SIG-M5 treated with dmso at 0.1 percent for 504 hours (cell line): ENCODE results near the gene TSSK3.
"Not testable (repeated sequence)": the region's sequence is repeated elsewhere in the genome, so short reads cannot be mapped to it uniquely, and the experiment has no call there.

Source experiments
- DNase-seq: peaks from one replicate; lab custom pipeline; 2025; ENCODE audit not compliant: unreplicated experiment; lab: John Stamatoyannopoulos, UW

TSSK3 gene

DNA sequence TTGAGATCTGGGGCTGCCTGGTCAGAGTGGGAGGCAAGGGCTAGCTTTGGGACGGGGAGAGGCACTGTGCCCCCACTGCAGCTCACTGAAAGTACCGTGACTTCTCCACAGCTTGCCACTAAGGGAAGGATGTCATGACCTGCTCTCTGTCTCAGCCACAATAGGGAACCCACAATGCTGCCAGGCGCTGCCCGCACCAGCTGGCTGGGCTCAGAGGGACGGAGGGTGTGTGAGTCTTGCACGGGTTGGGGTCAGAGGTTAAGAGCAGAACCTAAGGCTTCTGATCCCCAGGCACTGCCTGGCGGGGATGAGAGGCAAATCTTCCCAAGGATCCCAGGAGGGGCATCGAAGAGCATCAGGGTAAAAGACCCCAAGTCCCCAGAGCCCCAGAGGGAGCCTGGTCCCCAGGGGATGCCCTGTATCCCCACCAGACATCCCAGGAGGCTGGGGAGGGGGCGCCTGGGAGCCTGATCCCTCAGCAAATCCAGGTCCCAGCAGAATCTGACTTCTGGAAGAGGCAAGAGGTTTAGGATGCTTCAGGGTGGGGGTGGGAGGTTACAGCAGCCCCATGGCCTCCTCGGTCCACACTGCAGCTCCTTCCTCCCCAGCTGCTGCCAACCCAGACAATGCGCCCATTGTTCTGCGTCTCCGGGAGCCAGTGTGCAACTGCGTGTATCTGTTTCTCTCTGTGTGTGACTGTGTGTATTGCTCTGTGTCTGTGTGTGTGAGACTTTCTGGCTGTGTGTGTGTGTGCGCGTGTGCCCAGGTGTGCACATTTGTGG, 24.3 kb upstream of the TSSK3 start:
- peak; percentile 38 for DNase-seq

DNA sequence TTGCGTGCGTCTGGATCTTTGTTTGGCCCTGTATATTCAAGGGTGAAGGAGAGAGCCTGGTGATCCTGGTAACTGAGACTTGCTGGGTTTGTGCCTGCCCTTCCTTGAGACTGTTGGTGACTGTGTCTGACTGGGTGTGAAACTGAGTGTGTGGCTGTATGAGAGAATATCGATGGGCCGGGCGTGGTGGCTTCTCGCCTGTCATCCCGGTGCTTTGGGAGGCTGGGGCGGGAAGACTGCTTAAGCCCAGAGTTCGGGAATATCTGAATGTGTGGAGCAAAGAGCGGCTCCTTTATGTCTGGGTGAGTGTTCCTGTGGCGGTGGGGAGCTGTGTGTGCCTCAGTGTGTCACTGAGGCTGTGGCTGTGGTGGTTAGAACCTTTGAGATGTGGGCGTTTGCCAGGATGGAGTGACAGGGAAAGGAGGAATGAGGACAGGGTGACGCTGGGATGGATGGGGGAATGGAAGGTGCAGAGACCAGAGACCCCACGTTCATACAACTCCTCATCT, 23.6 kb upstream of the TSSK3 start:
- no peak for DNase-seq

DNA sequence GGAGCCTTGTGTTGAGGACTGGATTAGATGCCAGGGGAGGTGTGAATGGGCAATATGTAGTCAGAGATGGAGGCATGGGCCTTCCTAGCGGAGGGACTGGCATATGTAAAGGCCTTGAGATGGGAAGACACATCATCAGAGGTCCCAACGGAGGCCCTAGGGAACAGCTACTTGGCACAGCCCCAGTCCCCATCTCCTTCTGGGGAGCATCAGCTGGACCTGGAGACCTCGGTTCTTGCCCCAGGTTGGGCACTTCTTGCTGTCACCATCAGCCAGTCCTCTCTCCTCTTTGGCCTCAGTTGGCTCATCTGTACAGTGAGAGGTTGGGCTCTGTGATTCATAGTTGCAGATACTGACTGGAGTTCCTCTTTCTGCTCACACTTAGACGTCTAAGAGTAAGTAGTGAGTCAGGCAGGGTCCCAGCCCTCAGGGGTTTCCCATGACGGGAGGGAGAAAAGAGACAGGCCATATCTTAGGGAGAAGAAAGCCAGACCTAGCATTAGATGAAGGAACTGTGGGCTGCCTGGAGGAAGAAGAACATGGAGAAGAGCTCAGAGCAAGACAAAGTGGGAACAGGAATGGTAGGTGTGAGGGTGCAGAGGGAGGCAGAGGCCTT, 22.9 kb upstream of the TSSK3 start:
- DNase-seq, result peak; percentile 88

- no peak for DNase-seq
Observed at GRCh38 chr1:32341186-32341757, 21.1 kb upstream of the TSSK3 start.

DNA sequence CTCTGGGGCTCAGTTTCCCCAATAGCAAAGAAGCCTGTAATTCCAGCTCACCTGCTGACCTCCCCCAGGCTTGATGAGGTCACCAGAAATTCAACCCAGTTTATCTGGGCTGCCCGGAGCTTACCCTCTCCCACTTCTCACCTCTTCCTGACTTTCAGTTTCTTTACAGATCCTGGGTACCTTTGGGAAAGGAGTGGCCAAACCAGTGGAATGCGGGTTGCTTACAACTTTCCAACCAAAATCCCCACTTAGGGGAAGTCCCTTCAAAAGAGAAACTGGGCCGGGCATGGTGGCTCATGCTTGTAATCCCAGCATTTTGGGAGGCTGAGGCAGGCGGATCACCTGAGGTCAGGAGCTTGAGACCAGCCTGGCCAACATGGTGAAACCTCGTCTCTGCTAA, 20.4 kb upstream of the TSSK3 start:
- DNase-seq, result no peak

GRCh38 chr1:32342704-32343103, 19.6 kb upstream of the TSSK3 start:
- DNase-seq, result no peak

DNA sequence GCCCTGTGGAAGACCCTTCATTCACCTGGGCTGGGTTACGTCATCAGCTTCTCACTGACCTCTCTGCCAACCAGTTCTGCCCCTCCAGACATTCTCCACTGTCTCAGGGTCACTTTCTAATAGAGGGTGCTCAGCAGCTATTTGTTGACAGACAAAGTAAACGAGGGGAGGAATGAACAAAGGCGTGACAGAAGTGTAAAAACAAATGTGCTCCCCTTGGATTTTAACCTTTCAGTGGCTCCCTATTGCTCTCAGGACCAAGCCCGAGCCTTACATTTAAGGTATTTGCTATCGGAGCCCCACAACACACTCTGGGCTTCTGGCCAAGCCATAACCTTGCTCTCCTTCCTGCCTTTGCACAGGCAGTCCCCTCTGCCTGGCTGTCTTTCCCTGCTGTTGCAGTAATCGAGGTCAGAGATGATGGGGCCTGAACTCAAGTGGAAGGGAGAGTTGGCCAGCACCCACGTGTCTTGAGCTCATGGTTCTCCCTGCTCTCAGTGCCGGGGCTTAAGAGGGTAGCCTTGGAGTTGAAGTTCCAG, 17.0 kb upstream of the TSSK3 start:
- no peak for DNase-seq

DNA sequence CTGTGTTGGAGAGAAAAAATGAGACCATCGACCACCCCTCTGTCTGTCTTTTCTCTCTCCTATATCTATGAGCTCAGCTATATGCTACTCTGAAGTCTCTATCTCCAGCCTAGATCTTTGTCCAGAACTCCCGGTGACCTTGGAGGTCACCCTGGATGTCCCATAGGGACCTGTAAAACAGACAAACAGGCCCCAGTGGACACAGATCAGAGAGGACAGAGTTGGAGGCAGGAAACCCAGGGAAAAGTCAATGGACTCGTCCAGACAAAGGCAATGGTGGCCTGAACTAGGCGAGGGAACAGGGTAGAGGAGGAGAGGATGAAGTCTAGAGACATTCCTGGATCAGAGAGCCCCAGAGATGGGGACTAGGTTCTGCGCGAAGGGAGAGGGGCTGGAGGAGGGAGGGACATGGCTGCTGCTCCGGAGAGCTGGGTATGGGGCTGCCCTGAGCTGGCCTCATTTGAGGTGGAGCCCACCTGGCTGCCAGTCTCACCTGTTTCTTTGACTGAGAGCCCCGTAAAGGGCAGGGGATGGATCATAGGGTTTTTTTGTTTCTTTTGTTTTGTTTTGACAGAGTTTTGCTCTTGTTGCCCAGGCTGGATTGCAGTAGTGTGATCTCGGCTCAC, 15.7 kb upstream of the TSSK3 start:
- DNase-seq, result no peak

- DNase-seq, result no peak
Observed at GRCh38 chr1:32349211-32349708, 13.1 kb upstream of the TSSK3 start.

GRCh38 chr1:32350785-32351398, 11.4 kb upstream of the TSSK3 start:
- DNase-seq, result peak; percentile 69

- peak; percentile 85 for DNase-seq
Observed at GRCh38 chr1:32351399-32352238, 10.7 kb upstream of the TSSK3 start.

DNA sequence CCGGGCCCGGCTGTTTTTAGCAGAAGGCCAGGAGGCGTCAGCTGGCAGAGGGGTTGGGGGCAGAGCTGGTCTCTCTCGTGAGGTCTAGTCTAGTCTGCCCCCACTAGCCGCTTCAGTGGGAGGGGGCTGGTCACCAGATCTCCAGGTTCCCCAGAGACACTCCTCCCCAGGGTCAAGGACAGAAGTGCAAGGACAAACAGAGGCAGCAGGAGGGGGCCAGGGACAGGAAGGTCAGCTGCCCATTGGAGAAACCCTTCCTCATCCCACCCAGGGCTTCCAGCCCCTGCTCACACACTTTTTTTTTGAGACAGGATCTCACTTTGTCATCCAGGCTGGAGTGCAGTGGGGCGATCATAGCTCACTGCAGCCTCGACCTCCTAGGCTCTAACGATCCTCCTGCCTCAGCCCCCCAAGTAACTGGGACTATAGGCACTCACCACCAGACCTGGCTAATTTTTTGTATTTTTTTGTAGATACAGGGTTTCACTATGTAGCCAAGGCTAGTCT, 10.0 kb upstream of the TSSK3 start:
- no peak for DNase-seq

GRCh38 chr1:32352831-32353383, 9.4 kb upstream of the TSSK3 start:
- no peak for DNase-seq

DNA sequence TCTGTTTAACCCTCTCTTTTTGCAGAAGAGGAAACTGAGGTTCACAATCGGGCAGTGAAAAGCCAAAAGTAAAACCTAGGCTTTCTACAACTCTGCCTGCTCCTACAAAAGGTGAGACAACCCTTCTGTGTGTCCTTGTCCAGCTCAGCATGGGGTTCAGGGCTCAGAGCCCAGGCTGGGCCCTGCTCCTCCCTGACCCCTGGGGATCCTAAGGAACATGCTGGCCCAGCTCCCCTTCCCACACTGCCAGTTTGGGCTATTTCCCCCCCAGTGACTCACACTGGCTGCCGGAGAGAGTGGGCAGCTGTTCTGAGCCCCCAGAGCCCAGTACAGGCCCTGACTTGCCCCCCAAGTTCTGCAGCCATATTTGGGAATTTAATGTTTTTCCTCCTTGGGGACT, 8.9 kb upstream of the TSSK3 start:
- DNase-seq, result no peak

GRCh38 chr1:32353886-32354570, 8.3 kb upstream of the TSSK3 start:
- DNase-seq, result no peak

- not testable (repeated sequence) for DNase-seq
Observed at GRCh38 chr1:32355778-32356177, 6.6 kb upstream of the TSSK3 start.

DNA sequence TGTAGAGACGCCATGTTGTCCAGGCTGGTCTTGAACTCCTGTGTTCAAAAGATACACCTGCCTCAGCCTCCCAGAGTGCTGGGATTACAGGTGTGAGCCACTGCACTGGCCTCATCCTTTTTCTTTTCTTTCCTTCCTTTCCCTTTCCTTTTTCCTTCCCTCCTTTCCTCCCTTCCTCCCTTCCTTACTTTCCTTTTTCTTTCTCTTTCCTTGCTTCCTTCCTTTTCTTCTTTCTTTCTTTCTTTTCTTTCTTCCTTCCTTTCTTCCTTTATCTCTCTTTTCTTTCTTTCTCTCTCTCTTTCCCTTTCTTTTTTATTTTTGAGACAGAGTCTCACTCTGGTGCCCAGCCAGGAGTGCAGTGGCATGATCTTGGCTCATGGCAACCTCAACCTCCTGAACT, 5.9 kb upstream of the TSSK3 start:
- DNase-seq, result no peak

DNA sequence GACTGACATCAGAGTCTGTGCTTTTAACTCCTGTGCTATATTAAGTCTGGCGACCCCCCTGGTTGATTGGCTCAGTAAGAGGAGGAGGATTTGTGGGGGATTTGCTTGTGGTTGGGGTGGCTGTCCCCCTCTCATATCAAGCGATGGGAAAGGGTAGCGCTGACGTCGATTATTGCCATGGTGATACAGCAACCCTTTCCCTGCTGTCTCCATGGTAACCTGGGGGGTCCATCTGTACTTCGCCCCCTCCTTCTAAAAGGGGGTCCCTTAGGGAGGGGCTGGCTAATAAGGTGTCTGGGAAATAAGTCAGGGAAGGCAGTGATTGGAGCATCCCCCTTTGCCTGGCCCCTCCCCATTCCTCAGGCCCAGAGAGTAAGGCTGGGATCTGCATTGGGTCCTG, 4.7 kb upstream of the TSSK3 start:
- no peak for DNase-seq

GRCh38 chr1:32358435-32358834, 3.9 kb upstream of the TSSK3 start:
- no peak for DNase-seq
